Activated naive CD4-positive, alpha-beta T cell treated with anti-CD3 and anti-CD28 coated beads, Interleukin-2, amount 50 U/mL, for 24 hours (primary cell): Measurements from ENCODE around the gene ARHGAP28.

Experiments used
- H3K27ac Mint-ChIP-seq: one replicate; pipeline ENCODE4 v1.8.0; 2021; ENCODE audit warnings: mild to moderate bottlenecking, mixed read lengths
- H3K27me3 Mint-ChIP-seq: one replicate; pipeline ENCODE4 v1.8.0; 2021; ENCODE audit warnings: mixed read lengths
- H3K36me3 Mint-ChIP-seq: one replicate; pipeline ENCODE4 v1.8.0; 2021; ENCODE audit warnings: mixed read lengths
- H3K4me1 Mint-ChIP-seq: one replicate; pipeline ENCODE4 v1.8.0; 2021; ENCODE audit warnings: mixed read lengths
- H3K4me3 Mint-ChIP-seq: one replicate; pipeline ENCODE4 v1.8.0; 2021; ENCODE audit warnings: mild to moderate bottlenecking, mixed read lengths
- H3K9me3 Mint-ChIP-seq: one replicate; pipeline ENCODE4 v1.8.0; 2021; ENCODE audit warnings: mixed read lengths

ARHGAP28 gene

DNA sequence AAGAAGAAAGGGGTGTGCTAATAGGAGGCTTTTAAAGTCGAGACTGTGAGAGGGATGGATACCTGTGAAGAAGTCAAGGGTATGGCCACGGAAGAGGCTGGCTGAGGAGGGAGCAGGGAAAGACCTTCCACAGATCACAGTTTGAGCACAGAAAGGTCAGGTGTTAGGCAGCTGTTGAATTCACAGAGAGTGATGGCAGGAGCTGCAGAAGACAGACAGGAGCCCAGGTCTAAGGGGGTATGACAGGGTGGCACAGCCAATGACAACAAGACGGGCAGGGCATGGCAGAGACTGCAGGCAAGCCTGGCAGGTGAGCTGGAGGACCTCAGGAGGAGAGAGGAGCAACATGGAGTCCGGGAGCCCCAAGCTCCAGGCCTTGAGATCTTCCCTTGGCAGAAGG lies 225.0 kb downstream of the ARHGAP28 start:
- Mint-ChIP-seq H3K27ac (no peak overlapping the region), H3K27me3 (no peaks in the 10 kb centered on the region), H3K9me3 (no peaks in the 10 kb centered on the region), H3K36me3 (no peaks in the 10 kb centered on the region), H3K4me3 (no peak overlapping the region), H3K4me1 (no peaks in the 10 kb centered on the region)

DNA sequence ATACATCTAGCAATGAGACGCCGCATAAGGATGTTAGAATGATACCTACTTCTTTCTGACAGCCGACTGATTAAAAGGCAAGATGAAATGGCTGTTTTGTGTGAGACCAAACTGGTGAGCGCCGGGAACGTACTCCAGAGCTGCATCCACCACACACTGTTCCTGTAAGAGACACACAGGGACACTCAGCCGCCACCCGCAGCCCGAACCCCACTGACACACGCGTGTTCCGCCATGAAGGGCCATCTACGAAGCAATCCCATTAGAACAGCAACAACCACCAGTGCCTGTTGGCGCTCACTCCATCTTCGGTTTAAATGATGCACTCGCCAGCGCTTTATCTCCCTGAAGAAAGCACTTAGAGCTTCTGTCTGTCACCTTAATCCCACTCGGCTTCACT lies 225.8 kb downstream of the ARHGAP28 start:
- no peaks in the 10 kb centered on the region for H3K27me3 Mint-ChIP-seq
- no peaks in the 10 kb centered on the region for H3K36me3 Mint-ChIP-seq
- peaks cover 4% of the 10 kb centered on the region for H3K9me3 Mint-ChIP-seq
- no peaks in the 10 kb centered on the region for H3K4me1 Mint-ChIP-seq
- no peak overlapping the region for H3K27ac Mint-ChIP-seq
- H3K4me3 Mint-ChIP-seq: no peak overlapping the region

DNA sequence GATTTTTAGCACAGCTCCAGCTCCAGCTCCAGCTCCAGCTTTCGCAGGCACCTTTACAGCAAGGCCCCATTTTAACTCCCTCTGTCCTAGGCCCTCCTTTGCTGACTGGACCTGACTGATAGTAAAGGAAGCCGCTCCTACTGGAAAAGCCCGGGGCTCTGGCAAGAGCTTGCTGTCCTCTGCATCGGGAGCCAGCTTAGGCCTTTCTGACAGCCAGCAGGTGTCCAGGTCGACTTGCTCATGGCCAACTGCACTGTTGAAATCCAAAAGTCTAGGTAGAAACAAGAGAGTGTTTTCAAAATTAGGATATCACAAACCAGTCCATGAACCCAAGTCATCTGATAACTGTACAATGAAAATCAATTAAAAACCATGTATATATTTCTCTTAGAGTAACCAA lies 227.0 kb downstream of the ARHGAP28 start:
- no peaks in the 10 kb centered on the region for H3K27me3 Mint-ChIP-seq
- no peak overlapping the region for H3K4me3 Mint-ChIP-seq
- H3K36me3 Mint-ChIP-seq: no peaks in the 10 kb centered on the region
- H3K27ac Mint-ChIP-seq: no peak overlapping the region
- no peaks in the 10 kb centered on the region for H3K4me1 Mint-ChIP-seq
- H3K9me3 Mint-ChIP-seq: peaks cover 4% of the 10 kb centered on the region

DNA sequence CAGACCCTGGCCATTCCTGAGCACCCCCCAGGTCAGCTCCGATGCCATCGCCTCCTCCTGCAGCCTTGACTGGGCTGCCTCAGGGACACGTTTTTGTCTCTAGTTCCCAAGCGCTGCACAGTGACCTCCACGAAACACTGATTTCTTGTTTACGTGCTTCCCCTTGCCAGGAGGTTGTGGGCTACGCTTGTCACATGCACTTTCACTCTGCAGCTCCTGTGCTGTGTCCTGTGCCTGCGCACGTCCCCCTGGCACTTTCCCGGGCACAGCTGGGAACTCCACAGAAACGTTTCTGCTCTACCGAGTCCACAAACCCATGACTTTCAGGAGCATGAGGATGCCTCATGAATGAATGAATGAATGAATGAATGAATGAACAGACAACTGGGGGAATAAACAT lies 227.5 kb downstream of the ARHGAP28 start:
- Mint-ChIP-seq H3K36me3 (no peaks in the 10 kb centered on the region), H3K4me3 (no peak overlapping the region)

DNA sequence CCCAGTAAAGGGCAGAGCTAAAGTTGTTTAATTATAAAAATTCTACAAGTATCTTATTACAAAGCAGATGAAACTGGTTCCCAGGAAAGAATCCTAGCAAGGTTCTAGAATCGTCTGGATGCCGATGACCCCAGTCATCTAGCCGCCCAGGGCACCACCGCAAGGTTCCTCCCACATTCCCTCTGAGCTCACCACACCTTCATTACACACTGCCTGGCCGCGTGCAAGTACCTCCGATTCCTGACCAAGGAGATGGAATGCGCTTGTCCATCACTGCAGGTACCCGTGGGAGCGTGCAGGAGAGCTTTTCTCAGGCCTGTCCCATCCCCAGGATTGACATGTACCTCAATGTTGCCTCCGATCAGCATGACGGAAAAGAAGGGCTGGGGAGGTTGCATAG lies 229.6 kb downstream of the ARHGAP28 start:
- Mint-ChIP-seq H3K4me1 (no peaks in the 10 kb centered on the region), H3K4me3 (no peak overlapping the region), H3K27me3 (no peaks in the 10 kb centered on the region), H3K9me3 (peaks cover 4% of the 10 kb centered on the region), H3K36me3 (no peaks in the 10 kb centered on the region), H3K27ac (no peak overlapping the region)

More for the DNA sequence above, 227.5 kb downstream of the ARHGAP28 start:
- H3K4me1 Mint-ChIP-seq: no peaks in the 10 kb centered on the region
- H3K9me3 Mint-ChIP-seq: peaks cover 4% of the 10 kb centered on the region
- H3K27me3 Mint-ChIP-seq: no peaks in the 10 kb centered on the region
- H3K27ac Mint-ChIP-seq: no peak overlapping the region

DNA sequence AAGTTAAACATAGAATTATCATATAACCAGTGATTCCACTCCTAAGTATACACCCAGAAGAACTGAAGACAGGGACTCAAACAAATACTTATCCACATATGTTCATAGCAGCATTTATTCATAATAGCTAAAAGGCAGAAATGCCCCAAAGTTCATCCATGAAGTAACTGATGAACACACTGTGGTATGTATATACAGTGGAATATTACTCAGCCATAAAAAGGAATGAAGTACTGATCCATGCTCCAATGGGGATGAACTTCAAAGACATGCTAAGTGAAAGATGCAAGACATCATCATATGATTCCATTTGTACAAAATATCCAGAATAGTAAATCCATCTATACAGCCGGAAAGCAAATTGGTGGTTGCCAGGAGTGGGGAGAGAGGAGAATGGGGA lies 230.6 kb downstream of the ARHGAP28 start:
- Mint-ChIP-seq H3K4me3 (no peak overlapping the region), H3K4me1 (no peaks in the 10 kb centered on the region), H3K27me3 (no peaks in the 10 kb centered on the region), H3K9me3 (peaks cover 4% of the 10 kb centered on the region), H3K27ac (no peak overlapping the region), H3K36me3 (no peaks in the 10 kb centered on the region)

DNA sequence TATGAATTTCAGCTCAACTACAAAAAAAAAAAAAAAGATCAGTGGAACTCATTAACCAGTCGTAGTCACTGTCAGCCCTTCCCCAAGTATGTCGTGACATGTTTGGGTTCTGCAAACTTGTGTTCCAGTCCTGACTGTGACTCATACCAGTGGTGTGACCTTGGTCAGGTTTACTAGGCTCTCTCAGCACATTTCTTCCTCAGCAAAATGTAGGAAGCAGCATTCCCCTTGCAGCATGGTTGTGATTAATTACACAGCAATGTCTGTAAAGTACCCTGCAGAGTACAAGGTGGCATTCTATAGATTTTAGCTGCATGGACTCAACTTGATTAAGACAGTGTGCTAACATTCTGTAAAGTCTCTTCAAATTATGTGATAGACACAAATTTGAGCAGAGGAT lies 231.1 kb downstream of the ARHGAP28 start:
- H3K27me3 Mint-ChIP-seq: no peaks in the 10 kb centered on the region
- H3K4me1 Mint-ChIP-seq: no peaks in the 10 kb centered on the region
- no peaks in the 10 kb centered on the region for H3K36me3 Mint-ChIP-seq
- H3K27ac Mint-ChIP-seq: no peak overlapping the region
- no peak overlapping the region for H3K4me3 Mint-ChIP-seq
- peaks cover 4% of the 10 kb centered on the region for H3K9me3 Mint-ChIP-seq

DNA sequence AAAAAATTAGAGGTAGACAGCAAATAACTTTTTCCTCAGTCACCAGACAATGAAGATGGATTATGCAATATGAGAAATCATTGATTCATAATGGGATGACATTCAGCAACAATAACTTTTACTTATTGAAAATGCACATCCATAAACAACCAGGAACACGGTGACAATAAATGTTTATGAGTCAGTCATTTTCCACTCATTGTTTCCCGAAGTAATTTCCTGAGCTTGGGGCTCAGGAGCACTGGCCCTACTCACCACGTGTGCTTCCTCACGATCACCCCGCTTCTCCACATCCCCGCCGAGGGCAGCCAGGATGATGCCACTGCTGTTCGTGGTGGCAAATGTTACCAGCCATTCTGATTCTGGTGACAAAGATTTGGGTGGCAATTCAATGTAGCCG lies 231.8 kb downstream of the ARHGAP28 start:
- H3K4me1 Mint-ChIP-seq: no peaks in the 10 kb centered on the region
- no peak overlapping the region for H3K4me3 Mint-ChIP-seq
- no peak overlapping the region for H3K27ac Mint-ChIP-seq
- H3K9me3 Mint-ChIP-seq: peaks cover 4% of the 10 kb centered on the region
- no peaks in the 10 kb centered on the region for H3K36me3 Mint-ChIP-seq
- no peaks in the 10 kb centered on the region for H3K27me3 Mint-ChIP-seq

DNA sequence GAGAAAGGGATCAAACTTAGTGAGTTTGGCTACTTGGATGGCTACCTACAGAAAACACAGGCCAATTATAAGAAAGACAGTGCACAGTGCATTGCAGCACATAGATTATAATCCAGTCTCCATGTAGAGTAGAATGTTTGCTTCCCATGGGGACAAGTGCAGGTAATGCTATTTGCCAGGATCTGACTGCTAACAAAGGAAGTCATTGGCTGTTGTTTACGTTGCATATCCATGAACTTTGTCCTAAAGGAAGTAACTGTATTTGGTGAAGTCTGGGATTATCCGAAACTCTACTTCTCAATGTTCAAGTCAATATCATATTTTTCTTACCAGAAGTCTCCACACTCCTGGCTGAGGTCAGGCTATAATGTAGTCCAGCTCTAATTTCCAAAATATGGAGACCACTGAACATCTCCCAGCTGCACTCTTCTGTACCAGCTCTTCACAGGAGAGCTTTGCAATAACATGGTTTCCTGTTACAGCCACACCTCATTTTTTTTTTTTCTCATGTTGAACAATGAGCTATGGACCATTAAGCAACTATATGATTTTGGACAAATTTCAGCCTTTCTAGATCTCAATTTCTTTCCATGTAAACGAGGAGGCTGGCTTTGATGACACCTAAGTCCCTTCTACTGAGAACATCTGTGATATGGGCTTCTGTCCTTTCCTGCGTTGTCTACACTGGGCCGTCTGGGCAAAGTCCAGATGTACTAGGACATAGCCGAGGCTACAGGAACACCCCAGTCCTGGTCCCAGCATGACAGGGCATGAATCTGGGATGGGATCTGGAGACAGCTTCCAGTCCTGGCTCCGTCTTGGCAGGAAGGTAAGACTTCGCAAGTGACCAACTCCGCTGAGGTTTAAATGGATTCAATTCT lies 233.3 kb downstream of the ARHGAP28 start:
- Mint-ChIP-seq H3K27me3 (no peaks in the 10 kb centered on the region), H3K27ac (no peak overlapping the region), H3K4me1 (no peaks in the 10 kb centered on the region), H3K9me3 (peaks cover 4% of the 10 kb centered on the region), H3K4me3 (no peak overlapping the region), H3K36me3 (no peaks in the 10 kb centered on the region)

DNA sequence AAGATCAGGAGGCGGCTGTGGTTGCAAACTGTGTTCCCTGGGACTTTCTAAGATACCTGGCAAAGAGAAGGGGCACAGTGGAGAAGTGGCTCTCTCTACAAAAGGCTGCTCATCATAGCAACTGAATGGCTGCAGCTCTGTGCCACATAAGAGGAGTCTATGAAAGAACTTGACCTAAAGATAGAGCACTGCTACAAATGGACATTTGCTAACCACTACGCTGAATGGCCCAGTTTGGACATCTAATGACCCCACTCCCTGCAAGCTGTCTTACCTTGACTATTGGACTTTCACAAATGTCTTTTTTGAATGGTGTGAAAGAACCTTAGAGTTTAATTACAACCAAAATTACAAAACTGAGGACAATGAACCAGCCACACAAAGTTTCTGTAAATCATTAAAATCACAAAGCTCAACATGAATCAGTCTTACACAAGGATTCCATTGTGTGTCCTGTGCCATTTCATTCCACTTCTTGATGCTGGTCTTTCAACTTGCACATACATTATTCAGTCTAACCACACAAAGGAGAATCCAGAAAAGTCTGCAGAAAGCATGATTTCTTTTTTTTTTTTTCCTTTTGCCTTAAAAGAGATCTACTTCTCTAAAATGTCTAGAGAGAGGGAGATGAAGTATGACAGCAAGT lies 234.1 kb downstream of the ARHGAP28 start:
- Mint-ChIP-seq H3K4me1 (no peaks in the 10 kb centered on the region), H3K27ac (no peak overlapping the region), H3K4me3 (no peak overlapping the region), H3K36me3 (no peaks in the 10 kb centered on the region), H3K27me3 (no peaks in the 10 kb centered on the region), H3K9me3 (peaks cover 4% of the 10 kb centered on the region)
